Adipose tissue (tissue), 3 donors: Measurements from ENCODE around the gene REEP1. TPM values are rescaled to one million over a fixed set of nuclear protein-coding genes. Genes with fewer than 3 reads are reported as not detected.
"Not testable (repeated sequence)": the region's sequence is repeated elsewhere in the genome, so short reads cannot be mapped to it uniquely, and the experiment has no call there.

Source experiments
- H3K27ac ChIP-seq: one replicate; pipeline ENCODE4 v1.5.1; 2013; ENCODE audit warnings: low read depth, low read length
- WGBS, 3 donors: extraction: QIAGEN DNeasy Blood & Tissue Kit; methylation state at CpG; one replicate each; pipeline ENCODE4 v1.1.7; 2013; 5-methylcytosine and 5-hydroxymethylcytosine counted together
- polyA plus RNA-seq, 3 donors: library from polyadenylated mRNA; stranded (reverse); fragments of 200-250 nt; gene quantifications; one replicate each; pipeline ENCODE4 v1.2.3, GENCODE V29; 2013
- donor health status: healthy with polysubstance abuse.
- donor health status: Bipolar disorder and iron deficiency.
- donor health status: healthy.

Gene REEP1
- polyA plus RNA-seq, 3 donors, result 1.00 to 2.2 (median 1.1) TPM

DNA sequence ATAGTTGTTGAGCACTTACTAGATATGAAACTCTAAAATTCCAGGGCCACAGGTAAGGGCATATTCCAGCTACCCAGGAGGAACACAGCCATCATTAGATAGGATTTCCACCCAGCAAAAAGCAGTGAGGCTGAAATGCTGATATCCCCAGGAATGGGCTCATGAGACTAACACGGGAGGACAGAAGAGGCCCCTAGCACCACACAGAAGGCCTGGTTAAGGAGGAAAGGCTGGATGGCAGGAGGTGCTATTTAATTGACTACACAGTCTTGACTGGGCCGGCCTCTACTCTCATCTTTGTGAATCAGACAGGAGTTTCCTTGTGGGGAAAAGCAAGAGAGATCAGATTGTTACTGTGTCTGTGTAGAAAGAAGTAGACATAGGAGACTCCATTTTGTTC is 76.4 kb downstream of the REEP1 start:
- 86 to 95% (median 90%) methylated on average over 2 of the region's 2 CpGs for WGBS, 3 donors
- no peak overlapping the region for H3K27ac ChIP-seq

DNA sequence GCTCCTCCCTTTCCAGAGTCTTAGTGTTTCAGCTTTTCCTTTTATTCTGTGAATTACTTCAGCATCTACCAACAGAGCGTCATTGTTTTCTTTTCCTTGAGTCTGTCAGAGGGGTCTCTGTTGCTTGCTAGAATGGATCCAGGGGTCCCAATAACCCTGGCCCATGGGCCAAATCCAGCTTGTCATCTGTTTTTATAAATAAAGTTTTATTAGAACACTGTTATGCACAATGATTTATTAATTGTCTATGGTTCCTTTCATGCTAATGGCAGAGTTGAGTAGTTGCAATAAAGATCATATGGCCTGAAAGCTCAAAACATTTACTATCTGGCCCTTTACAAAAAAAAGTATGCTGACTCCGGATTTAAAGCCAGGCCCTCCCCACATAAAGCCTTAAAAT is 79.3 kb downstream of the REEP1 start:
- no peak overlapping the region for H3K27ac ChIP-seq
- 96 to 98% (median 98%) methylated on average over 2 of the region's 2 CpGs for WGBS, 3 donors

DNA sequence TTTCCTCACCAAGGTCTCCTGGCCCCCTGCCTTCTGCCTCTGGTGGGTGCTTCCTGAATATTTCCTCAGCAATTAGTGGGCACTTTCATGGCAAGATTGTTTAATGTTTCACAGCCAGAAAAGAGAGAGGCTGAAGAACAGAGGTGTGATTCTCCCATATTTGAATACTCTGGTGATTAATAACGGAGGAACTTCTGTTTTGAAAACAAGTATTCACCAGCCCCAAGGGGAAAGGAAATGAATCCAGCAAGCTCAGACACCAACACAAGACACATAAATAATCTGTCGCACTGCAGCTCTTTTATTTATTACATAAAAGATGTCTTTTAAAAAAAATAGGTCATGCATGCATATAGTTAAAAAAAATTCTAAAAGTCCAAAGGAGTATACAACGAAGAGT is 80.4 kb downstream of the REEP1 start:
- 51 to 75% (median 64%) methylated on average over 3 of the region's 3 CpGs for WGBS, 3 donors
- no peak overlapping the region for H3K27ac ChIP-seq

DNA sequence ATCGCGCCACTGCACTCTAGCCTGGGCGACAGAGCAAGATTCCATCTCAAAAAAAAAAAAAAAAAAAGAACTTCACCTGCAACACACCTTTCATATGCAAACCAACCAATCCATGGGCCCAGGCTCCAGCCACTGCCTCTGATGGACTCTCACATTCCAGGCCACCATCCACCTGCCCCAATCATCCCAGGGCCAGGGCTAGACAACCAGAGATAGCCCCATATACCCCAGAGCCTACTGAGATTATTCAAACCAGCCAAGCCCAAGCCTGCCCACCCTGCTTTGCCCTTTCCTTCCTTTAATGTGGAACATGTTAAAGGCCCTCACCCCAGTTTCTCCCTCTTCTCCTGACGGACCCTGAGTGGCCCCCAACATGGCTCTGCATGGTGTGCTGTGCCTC is 81.1 kb downstream of the REEP1 start:
- 87 to 93% (median 93%) methylated on average over 4 of the region's 4 CpGs for WGBS, 3 donors
- no peak overlapping the region for H3K27ac ChIP-seq

DNA sequence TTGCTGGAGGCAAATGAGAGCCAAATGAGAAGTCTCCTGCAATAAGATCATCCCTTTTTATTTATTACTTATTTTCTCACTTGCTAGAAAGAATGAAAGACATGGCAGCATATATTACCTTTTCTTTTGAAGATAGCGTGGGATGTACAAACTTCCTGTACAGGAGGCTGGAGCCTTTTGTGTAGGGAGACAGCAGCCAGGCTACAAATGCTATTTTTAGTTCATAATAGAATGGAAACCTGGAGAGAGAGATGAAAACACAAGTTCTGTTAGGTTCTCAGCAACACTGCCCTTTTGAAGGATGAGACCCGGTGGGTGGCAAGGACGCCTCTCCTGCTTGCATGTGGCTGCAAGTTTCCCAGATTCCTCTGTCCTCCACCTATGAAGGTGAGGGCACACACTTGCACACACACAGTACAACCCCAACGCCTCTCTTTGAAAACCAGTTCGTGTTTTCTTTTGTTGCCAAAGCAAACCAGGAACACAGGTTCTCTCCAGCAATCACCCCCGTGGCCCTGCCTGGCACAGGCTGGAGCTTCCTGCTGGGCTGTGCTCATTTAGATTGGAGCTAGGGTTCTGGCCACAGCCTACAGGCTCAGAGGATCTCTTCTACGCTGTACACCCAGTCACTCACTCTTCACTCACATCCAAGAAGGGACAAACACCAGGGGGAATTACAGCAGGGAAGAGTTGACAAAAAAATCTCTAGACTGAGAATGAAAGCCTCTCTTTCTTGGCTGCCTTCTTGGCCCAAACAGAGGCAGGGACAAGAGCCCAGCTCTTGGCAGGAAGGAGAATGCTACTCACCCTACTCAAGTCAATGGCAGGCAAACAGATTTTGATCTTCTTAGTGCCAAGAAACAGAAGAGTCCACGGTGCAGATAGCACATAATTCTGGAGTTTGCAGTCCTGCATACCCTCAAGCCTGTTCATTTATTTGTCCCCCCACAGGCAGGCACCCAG is 82.6 kb downstream of the REEP1 start:
- 53 to 60% (median 55%) methylated on average over 8 of the region's 8 CpGs for WGBS, 3 donors
- no peak overlapping the region for H3K27ac ChIP-seq

DNA sequence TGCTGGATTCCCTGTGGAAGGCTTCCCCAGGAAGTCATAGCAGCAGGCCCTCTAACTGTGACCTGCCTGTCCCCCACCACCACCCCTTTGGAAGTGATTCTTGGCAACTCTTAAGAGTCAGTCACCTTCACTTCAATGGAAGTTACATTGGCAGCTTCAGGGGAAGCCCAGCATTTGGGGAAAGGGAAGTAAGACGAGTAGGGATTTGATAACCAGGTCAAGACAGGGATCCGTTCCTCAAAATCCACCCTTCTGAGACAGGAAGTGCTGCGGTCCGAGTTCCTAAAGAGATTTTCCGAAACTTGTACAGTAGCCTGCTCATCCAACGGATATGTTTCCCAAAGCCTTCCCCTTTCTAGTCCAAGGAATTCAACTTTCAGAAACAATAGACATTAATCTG is 84.0 kb downstream of the REEP1 start:
- H3K27ac ChIP-seq, result no peak overlapping the region
- WGBS, 3 donors, result 55 to 89% (median 60%) methylated on average over 6 of the region's 6 CpGs

DNA sequence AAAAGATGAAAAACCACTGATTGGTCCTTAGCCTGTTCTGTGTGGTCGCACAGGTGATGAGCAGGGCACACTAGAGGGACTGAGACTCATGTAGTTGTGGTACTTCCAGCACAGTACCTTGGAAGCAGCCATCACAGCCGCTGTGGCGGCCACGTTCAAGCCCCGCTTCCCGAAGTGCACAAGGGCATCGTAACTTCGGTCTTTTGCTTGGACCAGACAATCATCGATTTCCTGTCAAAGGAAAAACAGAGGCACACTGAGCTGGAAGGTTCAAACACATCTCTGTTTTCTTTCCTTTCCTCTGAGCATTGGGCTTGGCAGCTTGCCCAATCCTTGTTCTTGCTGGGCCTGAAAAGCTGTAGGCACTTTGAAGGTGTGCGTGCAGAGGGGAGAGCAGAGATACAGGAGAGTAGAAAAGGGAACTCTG is 85.6 kb downstream of the REEP1 start:
- H3K27ac ChIP-seq, result no peak overlapping the region
- WGBS, 3 donors, result 67 to 80% (median 69%) methylated on average over 10 of the region's 10 CpGs

DNA sequence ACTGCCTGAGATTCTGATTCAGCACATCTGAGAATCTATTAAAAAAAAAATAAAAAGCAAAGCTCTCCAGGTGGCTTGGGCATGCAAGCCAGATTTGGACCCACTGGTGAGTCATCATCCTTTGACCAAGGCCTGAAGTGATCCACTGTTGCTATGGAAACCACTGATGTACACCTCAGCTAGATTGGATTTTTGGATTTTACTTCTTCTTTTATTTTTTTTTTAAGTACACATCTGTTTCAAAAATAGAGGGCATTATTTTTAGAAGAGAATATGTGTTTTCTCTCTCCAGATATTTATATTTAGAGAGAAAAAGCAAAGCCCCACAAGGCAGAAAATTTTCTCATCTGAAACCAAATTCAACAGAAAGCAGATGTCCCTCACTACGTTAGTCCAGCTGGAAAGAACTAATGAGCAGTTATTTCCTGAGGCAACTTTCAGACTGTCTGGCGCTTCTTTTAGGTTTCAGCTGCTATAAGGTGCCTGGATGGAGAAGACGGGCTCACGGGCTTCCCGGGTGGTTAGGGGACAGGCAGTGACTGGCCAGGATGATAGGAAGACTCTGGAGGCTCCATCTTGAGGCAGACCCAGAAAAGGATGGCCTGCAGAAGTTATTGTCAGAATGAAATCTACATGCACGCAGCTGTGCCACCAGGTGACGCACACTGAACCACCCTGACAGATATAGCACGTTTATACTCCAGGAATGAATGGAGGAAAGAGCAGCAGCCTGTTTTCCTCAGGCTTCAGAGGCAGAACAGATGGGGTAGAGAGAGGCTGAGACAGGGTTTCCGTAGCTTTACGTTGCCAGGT is 87.6 kb downstream of the REEP1 start:
- 61 to 81% (median 69%) methylated on average over 10 of the region's 10 CpGs for WGBS, 3 donors
- H3K27ac ChIP-seq, result no peak overlapping the region

DNA sequence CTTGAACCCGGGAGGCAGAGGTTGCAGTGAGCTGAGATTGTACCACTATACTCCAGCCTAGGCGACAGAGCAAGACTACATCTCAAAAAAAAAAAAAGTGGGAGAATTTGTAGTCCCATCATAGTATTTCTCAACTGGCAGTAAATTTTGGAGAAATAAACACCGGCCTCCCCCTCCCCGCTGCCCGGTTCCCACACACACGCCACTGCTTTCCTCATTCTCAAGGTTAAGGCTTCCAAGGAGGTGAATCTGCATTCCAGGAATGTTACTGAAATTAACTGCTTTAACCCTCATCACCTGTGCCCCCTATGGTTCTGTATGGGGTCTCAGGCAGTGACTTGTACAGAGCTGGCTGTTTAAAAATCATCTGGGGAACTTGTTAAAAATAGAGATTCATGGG is 88.2 kb downstream of the REEP1 start:
- no peak overlapping the region for H3K27ac ChIP-seq
- 83 to 92% (median 84%) methylated on average over 6 of the region's 6 CpGs for WGBS, 3 donors

DNA sequence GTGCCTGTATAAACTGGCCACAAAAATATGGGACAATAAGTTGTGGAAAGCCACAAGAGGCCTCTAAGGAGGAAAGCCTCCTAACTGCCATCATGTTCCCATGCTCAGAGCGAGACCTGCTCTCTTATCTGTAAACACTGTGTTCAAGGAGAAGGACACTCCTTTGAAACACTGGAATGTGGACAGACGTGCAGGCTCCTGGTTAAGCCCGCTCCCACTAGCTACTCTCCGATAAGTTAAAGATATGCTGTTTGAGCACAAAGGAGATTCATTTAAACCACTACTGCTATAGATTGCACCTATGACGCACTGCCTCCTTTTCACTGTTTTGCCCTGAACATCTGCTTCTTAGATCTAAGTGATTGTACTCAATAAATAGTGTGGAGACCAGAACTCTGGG is 92.2 kb downstream of the REEP1 start:
- 57 to 86% (median 85%) methylated on average over 5 of the region's 5 CpGs for WGBS, 3 donors
- H3K27ac ChIP-seq, result not testable (repeated sequence)

DNA sequence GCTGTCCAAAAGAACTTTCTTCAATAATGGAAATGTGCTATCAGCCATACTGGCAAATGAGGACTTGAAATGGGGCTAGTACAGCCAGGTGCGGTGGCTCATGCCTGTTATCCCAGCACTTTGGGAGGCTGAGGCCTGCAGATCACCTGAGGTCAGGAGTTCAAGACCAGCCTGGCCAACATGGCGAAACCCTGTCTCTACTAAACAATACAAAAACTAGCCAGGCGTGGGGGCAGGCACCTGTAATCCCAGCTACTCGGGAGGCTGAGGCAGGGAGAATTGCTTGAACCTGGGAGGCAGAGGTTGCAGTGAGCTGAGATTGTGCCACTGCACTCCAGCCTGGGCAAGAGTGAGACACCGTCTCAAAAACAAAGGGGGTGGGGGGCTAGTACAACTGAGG is 92.6 kb downstream of the REEP1 start:
- WGBS, 3 donors, result 95 to 98% (median 98%) methylated on average over 5 of the region's 5 CpGs
- not testable (repeated sequence) for H3K27ac ChIP-seq

DNA sequence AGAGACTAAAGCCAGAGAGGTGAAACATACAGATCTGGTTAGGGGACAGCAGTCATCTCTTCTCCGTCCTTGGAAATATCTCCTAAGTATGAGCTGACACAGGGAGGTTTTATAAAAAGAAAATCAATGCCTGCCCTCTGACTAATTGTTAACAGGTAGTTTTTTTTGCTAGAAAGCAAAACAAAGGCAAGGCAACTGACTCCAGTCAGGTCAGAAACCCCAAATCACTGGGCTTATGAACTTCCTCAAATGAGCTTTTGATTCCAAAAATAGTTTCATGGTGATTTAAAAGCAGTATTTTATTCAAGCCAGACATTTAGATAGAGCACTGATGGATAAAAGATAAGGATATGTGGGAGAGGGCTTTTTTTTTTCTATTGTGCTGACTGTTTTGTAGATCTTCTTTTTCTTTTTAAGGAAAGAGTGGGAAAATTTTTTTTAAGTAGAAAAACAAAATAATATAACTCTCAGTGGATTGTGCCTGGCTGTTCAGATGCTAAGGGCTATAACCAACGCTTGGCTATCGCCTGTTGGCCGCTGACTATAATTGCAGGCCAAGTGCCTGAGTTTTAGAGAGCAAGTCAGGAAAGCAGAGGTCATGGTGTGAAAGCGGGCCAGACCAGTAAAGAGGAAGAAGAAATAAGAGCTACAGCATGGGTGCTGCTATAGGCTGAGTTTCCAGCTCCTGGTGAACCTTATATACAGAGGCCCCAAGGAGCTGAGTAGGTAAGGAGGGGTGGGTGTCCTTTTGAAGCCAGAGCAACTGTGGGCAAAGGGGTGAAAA is 93.3 kb downstream of the REEP1 start:
- 75 to 88% (median 77%) methylated on average over 5 of the region's 5 CpGs for WGBS, 3 donors
- H3K27ac ChIP-seq, result no peak overlapping the region

DNA sequence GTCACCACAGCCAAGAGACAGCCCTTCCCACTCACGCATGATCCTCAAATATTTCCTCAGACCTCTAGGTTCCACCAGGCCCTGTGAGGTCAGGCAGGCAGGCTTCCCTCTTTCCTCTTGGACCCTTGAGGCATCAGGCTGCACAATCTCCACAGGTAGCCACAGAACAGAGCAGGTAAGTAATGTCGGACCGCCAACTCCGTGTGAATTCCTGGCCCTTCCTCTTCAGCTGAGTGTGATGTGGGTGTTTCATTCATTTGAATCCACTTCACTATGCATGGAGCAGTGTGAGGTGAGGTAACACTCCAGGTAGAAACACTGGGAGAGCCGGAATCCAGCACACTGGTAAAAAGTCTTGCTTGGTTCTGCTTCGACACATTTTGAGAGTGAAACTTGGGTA is 94.2 kb downstream of the REEP1 start:
- WGBS, 3 donors, result 80 to 86% (median 83%) methylated on average over 6 of the region's 6 CpGs
- H3K27ac ChIP-seq, result no peak overlapping the region

DNA sequence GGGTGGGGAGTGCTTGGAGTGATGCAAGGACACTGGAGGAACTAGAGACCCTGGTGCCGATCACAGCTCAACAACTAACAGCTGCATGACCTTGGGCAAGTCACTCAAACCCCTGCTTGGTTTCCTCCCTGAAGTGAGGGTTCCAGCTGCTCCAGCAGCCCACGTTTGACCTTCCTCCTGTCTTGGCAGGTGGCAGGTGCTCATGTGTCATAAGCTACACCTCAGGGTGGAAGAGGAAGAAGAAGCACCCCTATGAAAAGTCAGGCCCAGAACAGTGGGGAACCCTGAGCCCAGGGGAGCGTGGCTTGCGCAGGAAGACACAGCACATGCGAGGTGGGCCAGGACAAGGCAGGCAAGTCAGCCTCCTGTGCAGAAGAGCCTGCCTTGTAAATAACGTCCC is 95.8 kb downstream of the REEP1 start:
- no peak overlapping the region for H3K27ac ChIP-seq
- 57 to 73% (median 69%) methylated on average over 6 of the region's 6 CpGs for WGBS, 3 donors

DNA sequence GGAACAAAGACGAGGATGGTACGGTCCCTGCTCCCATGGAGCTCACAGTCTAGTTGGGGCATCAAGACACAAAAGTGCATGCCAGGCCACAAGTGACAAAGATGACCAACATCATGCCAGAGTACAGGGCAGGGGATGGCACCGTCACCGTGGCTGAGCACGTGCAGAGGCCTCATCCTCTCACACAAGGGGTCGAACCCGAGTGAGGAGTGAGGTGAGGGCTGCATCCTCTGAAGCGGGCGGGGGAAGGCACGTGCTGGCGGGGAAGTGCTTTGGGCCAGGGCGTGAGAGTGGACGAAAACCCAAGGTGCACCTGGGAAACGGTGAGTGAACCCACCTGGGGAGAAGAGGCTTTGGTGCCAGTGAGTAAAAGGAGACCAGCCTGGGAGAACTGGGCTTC is 97.2 kb downstream of the REEP1 start:
- H3K27ac ChIP-seq, result no peak overlapping the region
- WGBS, 3 donors, result 93 to 95% (median 94%) methylated on average over 14 of the region's 14 CpGs

DNA sequence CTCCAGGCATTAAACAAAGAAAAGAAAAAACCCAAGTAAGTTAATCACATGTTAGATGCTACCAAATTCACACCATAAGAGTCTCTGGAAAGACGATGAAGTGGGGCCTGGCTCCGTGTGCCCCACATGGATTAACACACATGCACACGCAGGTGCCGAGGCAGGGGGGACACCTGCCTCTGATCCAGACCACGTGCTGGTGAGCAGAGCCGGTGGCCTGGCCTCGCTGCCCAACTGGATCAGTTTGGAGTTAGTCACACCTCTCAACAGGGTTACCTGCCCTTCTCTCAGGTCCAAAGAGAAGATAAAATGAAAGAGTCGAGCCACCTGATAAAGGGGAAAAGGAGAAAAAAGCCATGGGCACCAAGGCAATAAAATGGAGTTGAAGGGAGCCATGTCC is 97.7 kb downstream of the REEP1 start:
- WGBS, 3 donors, result 90 to 93% (median 91%) methylated on average over 8 of the region's 8 CpGs
- H3K27ac ChIP-seq, result no peak overlapping the region

DNA sequence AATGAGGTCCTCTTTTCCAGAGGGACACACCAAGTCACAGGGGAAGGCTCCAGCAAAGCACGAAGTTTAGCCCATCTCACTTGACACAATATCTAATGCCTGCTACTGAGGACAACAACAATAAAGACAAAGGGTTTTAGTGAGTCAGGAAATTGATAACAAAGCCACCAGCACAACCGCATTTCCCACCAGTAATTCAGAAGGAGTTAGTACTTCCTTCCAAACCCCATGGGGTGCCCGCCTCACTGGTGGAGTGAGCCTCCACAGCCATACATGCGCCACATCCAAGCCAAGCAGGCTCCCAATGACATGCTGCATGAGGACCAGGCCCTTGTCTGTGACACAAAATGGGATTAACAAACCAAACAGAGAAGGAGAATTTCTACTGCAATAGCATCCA is 98.1 kb downstream of the REEP1 start:
- 39 to 86% (median 53%) methylated on average over 4 of the region's 4 CpGs for WGBS, 3 donors

DNA sequence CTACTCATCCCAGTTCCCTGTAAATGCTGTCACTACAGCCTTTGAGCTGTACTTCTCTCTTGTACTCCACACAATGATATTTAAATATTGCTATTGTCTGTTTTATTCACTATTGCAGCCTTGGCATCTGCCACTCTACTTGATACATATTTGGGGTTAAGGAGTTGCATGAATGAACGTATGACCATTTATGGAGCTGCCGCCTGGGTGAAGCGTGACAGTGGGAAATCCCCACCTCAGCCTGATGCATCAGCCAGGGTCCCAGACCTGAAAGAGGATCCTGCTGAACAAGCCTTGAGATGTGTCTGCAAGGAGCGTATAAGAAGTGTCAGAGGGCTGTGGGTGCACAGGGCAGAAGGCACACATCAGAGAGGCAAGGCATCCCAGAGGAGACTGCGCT is 99.1 kb downstream of the REEP1 start:
- 71 to 93% (median 73%) methylated on average over 5 of the region's 5 CpGs for WGBS, 3 donors
- H3K27ac ChIP-seq, result no peak overlapping the region

More for the DNA sequence above, 98.1 kb downstream of the REEP1 start:
- no peak overlapping the region for H3K27ac ChIP-seq

DNA sequence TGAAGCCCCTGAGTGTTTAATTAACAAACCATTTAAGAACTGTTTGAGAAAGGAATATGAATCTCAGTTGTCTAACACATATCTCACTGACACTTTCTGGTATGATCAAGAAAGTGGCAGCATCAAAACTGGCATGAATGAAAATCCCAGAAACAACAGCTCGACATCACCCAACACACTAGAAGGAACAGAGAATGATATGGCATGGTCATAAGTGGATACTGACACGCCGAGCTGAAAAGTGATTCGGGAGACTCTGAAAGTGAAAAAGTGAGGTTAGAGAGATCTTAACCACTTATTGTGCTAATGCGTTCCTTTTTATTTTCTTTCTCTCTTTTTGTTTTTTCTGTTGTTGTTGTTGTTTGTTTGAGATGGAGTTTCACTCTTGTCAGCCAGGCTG is 100.3 kb downstream of the REEP1 start:
- 76 to 87% (median 86%) methylated on average over 5 of the region's 5 CpGs for WGBS, 3 donors
- H3K27ac ChIP-seq, result no peak overlapping the region
